Measurements from ENCODE around the gene HJURP. TPM values are rescaled to one million over a fixed set of nuclear protein-coding genes. Genes with fewer than 3 reads are reported as not detected.

HJURP gene
- total and polyA plus RNA-seq, 4 donors = 4.9 to 11.4 (median 9.7) TPM

GRCh38 chr2:233866479-233866878, 12.1 kb upstream of the HJURP start:
- H3K36me3 ChIP-seq (ENCODE audit: control insufficient read depth, insufficient read depth, low read length) = peaks cover 3% of the 10 kb centered on the region
- 98% methylated on average over 11 of the region's 11 CpGs for WGBS (ENCODE audit: insufficient coverage)
- no peak for DNase-seq (ENCODE audit: low read depth in 4 of 6, low spot score in 6 of 6)
- H3K27me3 ChIP-seq (ENCODE audit: control insufficient read depth, insufficient read depth, low read length) = no peaks in the 10 kb centered on the region
- H3K9me3 ChIP-seq (ENCODE audit: control insufficient read depth, insufficient read depth, low read length) = peaks cover 3% of the 10 kb centered on the region
- H3K4me1 ChIP-seq (ENCODE audit: control insufficient read depth, insufficient read depth, low read length) = peaks cover 5% of the 10 kb centered on the region
- no peak overlapping the region for H3K4me3 ChIP-seq (ENCODE audit: low read depth, low read length)
- no peak overlapping the region for H3K27ac ChIP-seq (ENCODE audit: low read depth, low read length)

GRCh38 chr2:233865838-233866237, 11.5 kb upstream of the HJURP start:
- WGBS (ENCODE audit: insufficient coverage) = 100% methylated on average over 3 of the region's 3 CpGs
- Histone ChIP-seq H3K4me3 (ENCODE audit: low read depth, low read length) (no peak overlapping the region), H3K27me3 (ENCODE audit: control insufficient read depth, insufficient read depth, low read length) (no peaks in the 10 kb centered on the region), H3K27ac (ENCODE audit: low read depth, low read length) (no peak overlapping the region), H3K36me3 (ENCODE audit: control insufficient read depth, insufficient read depth, low read length) (peaks cover 3% of the 10 kb centered on the region), H3K9me3 (ENCODE audit: control insufficient read depth, insufficient read depth, low read length) (peaks cover 3% of the 10 kb centered on the region), H3K4me1 (ENCODE audit: control insufficient read depth, insufficient read depth, low read length) (peaks cover 5% of the 10 kb centered on the region)
- DNase-seq (ENCODE audit: low read depth in 4 of 6, low spot score in 6 of 6) = no peak

GRCh38 chr2:233862261-233862768, 8.0 kb upstream of the HJURP start:
- Histone ChIP-seq H3K27ac (ENCODE audit: low read depth, low read length) (no peak overlapping the region), H3K4me1 (ENCODE audit: control insufficient read depth, insufficient read depth, low read length) (no peaks in the 10 kb centered on the region), H3K36me3 (ENCODE audit: control insufficient read depth, insufficient read depth, low read length) (peaks cover 3% of the 10 kb centered on the region), H3K4me3 (ENCODE audit: low read depth, low read length) (no peak overlapping the region), H3K9me3 (ENCODE audit: control insufficient read depth, insufficient read depth, low read length) (peaks cover 2% of the 10 kb centered on the region), H3K27me3 (ENCODE audit: control insufficient read depth, insufficient read depth, low read length) (no peaks in the 10 kb centered on the region)
- DNase-seq (ENCODE audit: low read depth in 4 of 6, low spot score in 6 of 6) = no peak
- no CpG with 5 or more reads among the region's 4 CpGs for WGBS (ENCODE audit: insufficient coverage)

- no peaks in the 10 kb centered on the region for H3K36me3 ChIP-seq (ENCODE audit: control insufficient read depth, insufficient read depth, low read length)
- no peaks in the 10 kb centered on the region for H3K27me3 ChIP-seq (ENCODE audit: control insufficient read depth, insufficient read depth, low read length)
- 79% methylated on average over 1 of the region's 4 CpGs for WGBS (ENCODE audit: insufficient coverage)
- peaks cover 13% of the 10 kb centered on the region for H3K4me1 ChIP-seq (ENCODE audit: control insufficient read depth, insufficient read depth, low read length)
- H3K4me3 ChIP-seq (ENCODE audit: low read depth, low read length) = no peak overlapping the region
- no peaks in the 10 kb centered on the region for H3K9me3 ChIP-seq (ENCODE audit: control insufficient read depth, insufficient read depth, low read length)
- H3K27ac ChIP-seq (ENCODE audit: low read depth, low read length) = no peak overlapping the region
- peak in 1 of 6 donors; percentile 92 for DNase-seq (ENCODE audit: low read depth in 4 of 6, low spot score in 6 of 6)
Observed at GRCh38 chr2:233858331-233858730, 4.0 kb upstream of the HJURP start.

- Histone ChIP-seq H3K27me3 (ENCODE audit: control insufficient read depth, insufficient read depth, low read length) (no peaks in the 10 kb centered on the region), H3K27ac (ENCODE audit: low read depth, low read length) (no peak overlapping the region), H3K4me3 (ENCODE audit: low read depth, low read length) (no peak overlapping the region), H3K36me3 (ENCODE audit: control insufficient read depth, insufficient read depth, low read length) (no peaks in the 10 kb centered on the region), H3K4me1 (ENCODE audit: control insufficient read depth, insufficient read depth, low read length) (peaks cover 14% of the 10 kb centered on the region), H3K9me3 (ENCODE audit: control insufficient read depth, insufficient read depth, low read length) (no peaks in the 10 kb centered on the region)
- peak in 3 of 6 donors; percentile 38 to 93 (median 55) for DNase-seq (ENCODE audit: low read depth in 4 of 6, low spot score in 6 of 6)
- 64% methylated on average over 5 of the region's 9 CpGs for WGBS (ENCODE audit: insufficient coverage)
Observed at GRCh38 chr2:233857511-233858141, 3.3 kb upstream of the HJURP start.

GRCh38 chr2:233856184-233856583, 1.8 kb upstream of the HJURP start:
- H3K9me3 ChIP-seq (ENCODE audit: control insufficient read depth, insufficient read depth, low read length) = no peaks in the 10 kb centered on the region
- no peak for DNase-seq (ENCODE audit: low read depth in 4 of 6, low spot score in 6 of 6)
- WGBS (ENCODE audit: insufficient coverage) = 92% methylated on average over 5 of the region's 5 CpGs
- peaks cover 14% of the 10 kb centered on the region for H3K4me1 ChIP-seq (ENCODE audit: control insufficient read depth, insufficient read depth, low read length)
- no peaks in the 10 kb centered on the region for H3K27me3 ChIP-seq (ENCODE audit: control insufficient read depth, insufficient read depth, low read length)
- H3K27ac ChIP-seq (ENCODE audit: low read depth, low read length) = no peak overlapping the region
- no peak overlapping the region for H3K4me3 ChIP-seq (ENCODE audit: low read depth, low read length)
- no peaks in the 10 kb centered on the region for H3K36me3 ChIP-seq (ENCODE audit: control insufficient read depth, insufficient read depth, low read length)

GRCh38 chr2:233855345-233855744, 1.0 kb upstream of the HJURP start:
- Histone ChIP-seq H3K36me3 (ENCODE audit: control insufficient read depth, insufficient read depth, low read length) (peaks cover 4% of the 10 kb centered on the region), H3K27ac (ENCODE audit: low read depth, low read length) (no peak overlapping the region), H3K4me3 (ENCODE audit: low read depth, low read length) (no peak overlapping the region), H3K4me1 (ENCODE audit: control insufficient read depth, insufficient read depth, low read length) (peaks cover 14% of the 10 kb centered on the region), H3K27me3 (ENCODE audit: control insufficient read depth, insufficient read depth, low read length) (no peaks in the 10 kb centered on the region), H3K9me3 (ENCODE audit: control insufficient read depth, insufficient read depth, low read length) (no peaks in the 10 kb centered on the region)
- WGBS (ENCODE audit: insufficient coverage) = 100% methylated on average over 3 of the region's 5 CpGs
- DNase-seq (ENCODE audit: low read depth in 4 of 6, low spot score in 6 of 6) = no peak

- H3K4me3 ChIP-seq (ENCODE audit: low read depth, low read length) = peak overlapping the region; percentile 88
- H3K4me1 ChIP-seq (ENCODE audit: control insufficient read depth, insufficient read depth, low read length) = peaks cover 14% of the 10 kb centered on the region
- peaks cover 13% of the 10 kb centered on the region for H3K36me3 ChIP-seq (ENCODE audit: control insufficient read depth, insufficient read depth, low read length)
- no peaks in the 10 kb centered on the region for H3K9me3 ChIP-seq (ENCODE audit: control insufficient read depth, insufficient read depth, low read length)
- no peaks in the 10 kb centered on the region for H3K27me3 ChIP-seq (ENCODE audit: control insufficient read depth, insufficient read depth, low read length)
- no peak for DNase-seq (ENCODE audit: low read depth in 4 of 6, low spot score in 6 of 6)
- peak overlapping the region; percentile 22 for H3K27ac ChIP-seq (ENCODE audit: low read depth, low read length)
- WGBS (ENCODE audit: insufficient coverage) = 0% methylated on average over 25 of the region's 25 CpGs
Observed at GRCh38 chr2:233853883-233854240, 473 bp downstream of the HJURP start.

- no peaks in the 10 kb centered on the region for H3K9me3 ChIP-seq (ENCODE audit: control insufficient read depth, insufficient read depth, low read length)
- H3K4me3 ChIP-seq (ENCODE audit: low read depth, low read length) = peak overlapping the region; percentile 88
Observed at GRCh38 chr2:233853353-233853752, 982 bp downstream of the HJURP start.

GRCh38 chr2:233852056-233852455, 2.3 kb downstream of the HJURP start:
- Histone ChIP-seq H3K9me3 (ENCODE audit: control insufficient read depth, insufficient read depth, low read length) (no peaks in the 10 kb centered on the region), H3K4me3 (ENCODE audit: low read depth, low read length) (no peak overlapping the region), H3K4me1 (ENCODE audit: control insufficient read depth, insufficient read depth, low read length) (peaks cover 14% of the 10 kb centered on the region), H3K27ac (ENCODE audit: low read depth, low read length) (no peak overlapping the region), H3K36me3 (ENCODE audit: control insufficient read depth, insufficient read depth, low read length) (peaks cover 24% of the 10 kb centered on the region), H3K27me3 (ENCODE audit: control insufficient read depth, insufficient read depth, low read length) (no peaks in the 10 kb centered on the region)
- WGBS (ENCODE audit: insufficient coverage) = 83% methylated on average over 2 of the region's 3 CpGs
- DNase-seq (ENCODE audit: low read depth in 4 of 6, low spot score in 6 of 6) = no peak

More at GRCh38 chr2:233853353-233853752, 982 bp downstream of the HJURP start:
- H3K4me1 ChIP-seq (ENCODE audit: control insufficient read depth, insufficient read depth, low read length) = peaks cover 14% of the 10 kb centered on the region
- 16% methylated on average over 5 of the region's 8 CpGs for WGBS (ENCODE audit: insufficient coverage)
- no peaks in the 10 kb centered on the region for H3K27me3 ChIP-seq (ENCODE audit: control insufficient read depth, insufficient read depth, low read length)
- no peak overlapping the region for H3K27ac ChIP-seq (ENCODE audit: low read depth, low read length)
- peaks cover 18% of the 10 kb centered on the region for H3K36me3 ChIP-seq (ENCODE audit: control insufficient read depth, insufficient read depth, low read length)
- no peak for DNase-seq (ENCODE audit: low read depth in 4 of 6, low spot score in 6 of 6)
